MM.1S (cell line): ENCODE measurements around the gene ALDH1A2.

Source experiments
- DNase-seq: peaks from one replicate; pipeline ENCODE4 v3.0.0-alpha.2; 2015
- H2AFZ ChIP-seq: fragments of 300-600 bp; sonication (generic); 2 replicates; pipeline ENCODE4 v1.6.0; 2016; ENCODE audit warnings: antibody characterized with exemption, low read length
- H3F3A ChIP-seq: fragments of 300-600 bp; sonication (generic); 2 replicates; pipeline ENCODE4 v1.6.1; 2016; ENCODE audit warnings: mild to moderate bottlenecking, antibody characterized with exemption, low read length, moderate library complexity, mixed read lengths; ENCODE audit not compliant: insufficient read depth
- H3K27ac ChIP-seq: fragments of 300-600 bp; sonication (generic); 2 replicates; pipeline ENCODE4 v1.5.1; 2016; ENCODE audit warnings: mild to moderate bottlenecking, low read length
- H3K27me3 ChIP-seq: fragments of 300-600 bp; sonication (generic); replicated peaks from 2 replicates; pipeline ENCODE4 v1.6.0; 2016; ENCODE audit warnings: low read length; ENCODE audit not compliant: insufficient read depth
- H3K36me3 ChIP-seq: fragments of 300-600 bp; sonication (generic); replicated peaks from 2 replicates; pipeline ENCODE4 v1.6.1; 2016; ENCODE audit warnings: mild to moderate bottlenecking, low read length, mixed read lengths; ENCODE audit not compliant: insufficient read depth
- H3K4me1 ChIP-seq: fragments of 300-600 bp; sonication (generic); 2 replicates; pipeline ENCODE4 v1.6.1; 2016; ENCODE audit warnings: low read length, mixed read lengths
- H3K4me2 ChIP-seq: fragments of 300-600 bp; sonication (generic); 2 replicates; pipeline ENCODE4 v1.6.0; 2016; ENCODE audit warnings: low read depth, low read length
- H3K4me3 ChIP-seq: fragments of 300-600 bp; sonication (generic); 2 replicates; pipeline ENCODE4 v1.5.1; 2016; ENCODE audit warnings: low read length, mixed read lengths
- H3K79me2 ChIP-seq: fragments of 300-600 bp; sonication (generic); 2 replicates; pipeline ENCODE4 v1.6.1; 2016; ENCODE audit warnings: mixed run types, low read length, mixed read lengths
- H3K9ac ChIP-seq: fragments of 300-600 bp; sonication (generic); 2 replicates; pipeline ENCODE4 v1.6.1; 2016; ENCODE audit warnings: low read length, mixed read lengths
- H3K9me2 ChIP-seq: fragments of 300-600 bp; sonication (generic); replicated peaks from 2 replicates; pipeline ENCODE4 v1.6.1; 2016; ENCODE audit warnings: mild to moderate bottlenecking, low read length, mixed read lengths; ENCODE audit not compliant: insufficient read depth
- H3K9me3 ChIP-seq: fragments of 300-600 bp; sonication (generic); replicated peaks from 2 replicates; pipeline ENCODE4 v1.6.1; 2016; ENCODE audit warnings: mild to moderate bottlenecking, low read length, mixed read lengths; ENCODE audit not compliant: insufficient read depth
- H4K20me1 ChIP-seq: fragments of 300-600 bp; sonication (generic); 2 replicates; pipeline ENCODE4 v1.6.1; 2016; ENCODE audit warnings: mild to moderate bottlenecking, low read length, moderate library complexity, mixed read lengths; ENCODE audit not compliant: insufficient read depth
- EZH2 ChIP-seq: fragments of 300-600 bp; sonication (generic); optimal IDR thresholded peaks from 2 replicates; pipeline ENCODE3; 2017; ENCODE audit warnings: low read depth, mild to moderate bottlenecking, antibody characterized with exemption, low read length, mixed read lengths
- EZH2phosphoT487 ChIP-seq: fragments of 300-600 bp; sonication (generic); IDR thresholded peaks from 2 replicates; pipeline ENCODE4 v1.6.1; 2018; ENCODE audit warnings: antibody characterized with exemption, low read length
- TF ChIP-seq, protein P1 (sequence below): fragments of 300-600 bp; sonication (generic); IDR thresholded peaks from 2 replicates; pipeline ENCODE4 v1.5.1; 2016; ENCODE audit warnings: antibody characterized with exemption, low read length, mixed read lengths

The ALDH1A2 gene

GRCh38 chr15:57946491-57947048 is 118.9 kb downstream of the ALDH1A2 start:
- no peak overlapping the region for H2AFZ ChIP-seq
- no peak for DNase-seq
- H3K4me2 ChIP-seq: no peak overlapping the region
- no peaks in the 10 kb centered on the region for H3K27me3 ChIP-seq
- H3K36me3 ChIP-seq: no peaks in the 10 kb centered on the region
- H3K4me1 ChIP-seq: no peaks in the 10 kb centered on the region
- no peaks in the 10 kb centered on the region for H3K9me2 ChIP-seq
- no peak overlapping the region for H3K4me3 ChIP-seq
- no peaks in the 10 kb centered on the region for H3K9me3 ChIP-seq
- no peaks in the 10 kb centered on the region for H3F3A ChIP-seq
- H3K27ac ChIP-seq: no peak overlapping the region
- TF ChIP-seq EZH2phosphoT487 (no peak), EZH2 (no peak)
- TF ChIP-seq, protein P1, sequence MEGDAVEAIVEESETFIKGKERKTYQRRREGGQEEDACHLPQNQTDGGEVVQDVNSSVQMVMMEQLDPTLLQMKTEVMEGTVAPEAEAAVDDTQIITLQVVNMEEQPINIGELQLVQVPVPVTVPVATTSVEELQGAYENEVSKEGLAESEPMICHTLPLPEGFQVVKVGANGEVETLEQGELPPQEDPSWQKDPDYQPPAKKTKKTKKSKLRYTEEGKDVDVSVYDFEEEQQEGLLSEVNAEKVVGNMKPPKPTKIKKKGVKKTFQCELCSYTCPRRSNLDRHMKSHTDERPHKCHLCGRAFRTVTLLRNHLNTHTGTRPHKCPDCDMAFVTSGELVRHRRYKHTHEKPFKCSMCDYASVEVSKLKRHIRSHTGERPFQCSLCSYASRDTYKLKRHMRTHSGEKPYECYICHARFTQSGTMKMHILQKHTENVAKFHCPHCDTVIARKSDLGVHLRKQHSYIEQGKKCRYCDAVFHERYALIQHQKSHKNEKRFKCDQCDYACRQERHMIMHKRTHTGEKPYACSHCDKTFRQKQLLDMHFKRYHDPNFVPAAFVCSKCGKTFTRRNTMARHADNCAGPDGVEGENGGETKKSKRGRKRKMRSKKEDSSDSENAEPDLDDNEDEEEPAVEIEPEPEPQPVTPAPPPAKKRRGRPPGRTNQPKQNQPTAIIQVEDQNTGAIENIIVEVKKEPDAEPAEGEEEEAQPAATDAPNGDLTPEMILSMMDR: no peak
- H3K79me2 ChIP-seq: no peaks in the 10 kb centered on the region
- no peak overlapping the region for H3K9ac ChIP-seq
- H4K20me1 ChIP-seq: no peaks in the 10 kb centered on the region

DNA sequence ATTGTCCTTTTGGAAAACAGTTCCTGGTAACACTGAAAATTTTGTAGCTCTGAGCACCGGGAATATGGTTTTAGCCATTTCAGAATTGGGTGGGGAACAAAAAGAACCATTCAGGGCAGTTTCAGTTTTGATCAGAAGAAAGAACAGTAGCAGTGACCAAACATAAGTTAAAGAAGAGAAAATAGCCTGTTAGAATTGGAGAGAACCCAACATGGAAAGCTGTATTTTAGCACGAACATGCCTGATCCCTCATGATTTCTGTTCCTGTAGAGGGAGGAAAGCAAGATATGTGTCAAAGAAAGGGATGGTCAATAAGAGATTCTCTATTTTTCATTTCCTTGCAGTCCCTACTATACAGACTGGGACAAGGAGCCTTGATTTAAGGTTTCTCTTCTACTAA is 119.9 kb downstream of the ALDH1A2 start:
- TF ChIP-seq EZH2phosphoT487 (no peak), EZH2 (no peak)
- TF ChIP-seq, protein P1: no peak
- Histone ChIP-seq H3F3A (no peaks in the 10 kb centered on the region), H3K9me2 (no peaks in the 10 kb centered on the region), H3K27me3 (no peaks in the 10 kb centered on the region), H3K4me1 (no peaks in the 10 kb centered on the region), H2AFZ (no peak overlapping the region), H3K9me3 (no peaks in the 10 kb centered on the region), H3K36me3 (no peaks in the 10 kb centered on the region), H3K4me3 (no peak overlapping the region), H3K27ac (no peak overlapping the region), H3K9ac (no peak overlapping the region), H3K4me2 (no peak overlapping the region), H4K20me1 (no peaks in the 10 kb centered on the region), H3K79me2 (no peaks in the 10 kb centered on the region)
- no peak for DNase-seq

DNA sequence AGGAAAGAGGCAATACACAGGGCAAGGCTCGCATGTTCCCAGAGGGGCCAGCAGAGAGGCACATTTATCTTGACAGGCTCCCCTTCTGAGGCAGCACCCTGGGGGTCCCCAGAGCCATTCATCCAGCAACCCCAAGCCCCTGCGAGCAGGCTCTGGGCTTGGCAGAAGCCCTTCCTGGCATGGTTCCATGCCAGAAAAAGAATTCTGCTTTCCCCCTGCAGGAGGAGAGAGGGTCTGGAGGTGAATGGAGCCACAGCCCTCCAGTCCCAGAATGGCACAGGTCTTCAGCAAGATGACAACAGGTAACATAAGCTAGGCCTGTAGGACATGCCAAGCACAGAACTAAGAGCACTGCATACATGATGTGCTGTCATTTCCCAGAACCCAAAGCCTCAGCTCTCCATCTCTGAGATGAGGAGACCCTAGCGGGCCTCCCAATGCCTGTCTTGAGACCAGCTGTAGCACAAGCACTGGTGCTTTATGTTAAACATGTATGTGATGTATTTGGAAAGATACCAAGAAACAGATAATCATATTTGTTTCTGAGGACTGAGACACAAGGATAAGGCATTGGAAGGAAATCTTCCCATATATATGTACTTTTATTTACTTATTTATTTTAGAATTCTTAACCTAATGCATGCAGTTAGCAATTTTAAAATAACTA is 121.6 kb downstream of the ALDH1A2 start:
- H3K4me3 ChIP-seq: no peak overlapping the region
- no peaks in the 10 kb centered on the region for H3K36me3 ChIP-seq
- no peaks in the 10 kb centered on the region for H3F3A ChIP-seq
- H2AFZ ChIP-seq: no peak overlapping the region
- H3K9me2 ChIP-seq: no peaks in the 10 kb centered on the region
- H4K20me1 ChIP-seq: no peaks in the 10 kb centered on the region
- DNase-seq: no peak
- no peak overlapping the region for H3K4me2 ChIP-seq
- no peak overlapping the region for H3K27ac ChIP-seq
- H3K79me2 ChIP-seq: no peaks in the 10 kb centered on the region
- H3K27me3 ChIP-seq: no peaks in the 10 kb centered on the region
- no peak for TF ChIP-seq EZH2
- no peak for TF ChIP-seq EZH2phosphoT487
- TF ChIP-seq, protein P1: no peak
- no peaks in the 10 kb centered on the region for H3K4me1 ChIP-seq
- no peak overlapping the region for H3K9ac ChIP-seq
- H3K9me3 ChIP-seq: no peaks in the 10 kb centered on the region
